ENCODE data around the gene XRN1. TPM values are rescaled to one million over a fixed set of nuclear protein-coding genes. Genes with fewer than 3 reads are reported as not detected.

Gene XRN1
- total RNA-seq, 1 donor, result 57.5 TPM

- no peaks in the 10 kb centered on the region for H3K79me2 ChIP-seq (ENCODE audit: insufficient read depth, low read length)
- peak; percentile 58 for DNase-seq (ENCODE audit: insufficient read length, low spot score, missing footprints)
- no peaks in the 10 kb centered on the region for H3K36me3 ChIP-seq (ENCODE audit: insufficient read depth, low read length)
- no peaks in the 10 kb centered on the region for H3K27me3 ChIP-seq (ENCODE audit: insufficient read depth, low read length)
- TF ChIP-seq CTCF (IDR thresholded peaks at IDR 0.05; ENCODE audit: extremely low read depth, low read depth, low read length), result no peak
- no peak overlapping the region for H3K4me3 ChIP-seq (ENCODE audit: insufficient read depth, low read length)
- H3K4me2 ChIP-seq (ENCODE audit: insufficient read depth, low read length), result no peak overlapping the region
- H3K4me1 ChIP-seq (ENCODE audit: insufficient read depth, low read length), result peaks cover 11% of the 10 kb centered on the region
- H4K20me1 ChIP-seq (ENCODE audit: insufficient read depth, low read length), result no peaks in the 10 kb centered on the region
- no peak overlapping the region for H2AFZ ChIP-seq (ENCODE audit: low read length)
- no peaks in the 10 kb centered on the region for H3K9me3 ChIP-seq (ENCODE audit: low read depth, low read length)
- H3K27ac ChIP-seq (ENCODE audit: low read depth, low read length), result no peak overlapping the region
Observed at GRCh38 chr3:142270407-142270806, 177.4 kb downstream of the XRN1 start.

- Histone ChIP-seq H3K36me3 (ENCODE audit: insufficient read depth, low read length) (no peaks in the 10 kb centered on the region), H3K4me1 (ENCODE audit: insufficient read depth, low read length) (peaks cover 5% of the 10 kb centered on the region), H3K9me3 (ENCODE audit: low read depth, low read length) (no peaks in the 10 kb centered on the region), H3K27ac (ENCODE audit: low read depth, low read length) (no peak overlapping the region), H3K4me3 (ENCODE audit: insufficient read depth, low read length) (no peak overlapping the region), H4K20me1 (ENCODE audit: insufficient read depth, low read length) (no peaks in the 10 kb centered on the region), H2AFZ (ENCODE audit: low read length) (no peak overlapping the region), H3K79me2 (ENCODE audit: insufficient read depth, low read length) (no peaks in the 10 kb centered on the region), H3K27me3 (ENCODE audit: insufficient read depth, low read length) (no peaks in the 10 kb centered on the region), H3K4me2 (ENCODE audit: insufficient read depth, low read length) (no peak overlapping the region)
- no peak for DNase-seq (ENCODE audit: insufficient read length, low spot score, missing footprints)
- no peak for TF ChIP-seq CTCF (IDR thresholded peaks at IDR 0.05; ENCODE audit: extremely low read depth, low read depth, low read length)
Observed at GRCh38 chr3:142269767-142270166, 178.1 kb downstream of the XRN1 start.

DNA sequence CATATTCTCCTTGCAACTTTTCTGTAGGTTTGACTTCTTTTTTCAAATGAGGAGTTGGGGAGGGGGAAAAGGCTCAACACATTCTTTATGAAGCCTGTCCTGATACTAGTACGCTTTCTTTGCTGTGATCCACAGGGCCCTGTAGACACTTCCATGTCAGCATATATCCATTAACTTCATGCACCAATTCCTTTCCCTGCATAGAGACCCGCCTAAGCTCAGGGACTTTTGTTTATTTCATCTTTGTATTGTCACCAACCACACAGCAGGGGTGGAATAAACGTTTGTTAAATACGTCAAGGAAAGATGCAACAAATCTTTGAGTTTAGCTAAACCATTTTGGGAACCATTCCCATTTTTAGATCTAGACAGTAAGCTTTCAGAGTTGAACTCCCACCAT, 179.4 kb downstream of the XRN1 start:
- Histone ChIP-seq H3K27me3 (ENCODE audit: insufficient read depth, low read length) (no peaks in the 10 kb centered on the region), H3K27ac (ENCODE audit: low read depth, low read length) (no peak overlapping the region), H3K79me2 (ENCODE audit: insufficient read depth, low read length) (no peaks in the 10 kb centered on the region), H3K36me3 (ENCODE audit: insufficient read depth, low read length) (no peaks in the 10 kb centered on the region), H3K4me3 (ENCODE audit: insufficient read depth, low read length) (no peak overlapping the region), H2AFZ (ENCODE audit: low read length) (no peak overlapping the region), H3K4me2 (ENCODE audit: insufficient read depth, low read length) (no peak overlapping the region), H3K4me1 (ENCODE audit: insufficient read depth, low read length) (peaks cover 5% of the 10 kb centered on the region), H3K9me3 (ENCODE audit: low read depth, low read length) (no peaks in the 10 kb centered on the region), H4K20me1 (ENCODE audit: insufficient read depth, low read length) (no peaks in the 10 kb centered on the region)
- no peak for TF ChIP-seq CTCF (IDR thresholded peaks at IDR 0.05; ENCODE audit: extremely low read depth, low read depth, low read length)
- DNase-seq (ENCODE audit: insufficient read length, low spot score, missing footprints), result no peak

GRCh38 chr3:142267269-142267668, 180.6 kb downstream of the XRN1 start:
- no peaks in the 10 kb centered on the region for H3K36me3 ChIP-seq (ENCODE audit: insufficient read depth, low read length)
- no peak overlapping the region for H3K27ac ChIP-seq (ENCODE audit: low read depth, low read length)
- TF ChIP-seq CTCF (IDR thresholded peaks at IDR 0.05; ENCODE audit: extremely low read depth, low read depth, low read length), result no peak
- no peak overlapping the region for H3K4me3 ChIP-seq (ENCODE audit: insufficient read depth, low read length)
- no peaks in the 10 kb centered on the region for H4K20me1 ChIP-seq (ENCODE audit: insufficient read depth, low read length)
- no peak overlapping the region for H2AFZ ChIP-seq (ENCODE audit: low read length)
- no peaks in the 10 kb centered on the region for H3K27me3 ChIP-seq (ENCODE audit: insufficient read depth, low read length)
- no peaks in the 10 kb centered on the region for H3K9me3 ChIP-seq (ENCODE audit: low read depth, low read length)
- H3K4me1 ChIP-seq (ENCODE audit: insufficient read depth, low read length), result no peaks in the 10 kb centered on the region
- DNase-seq (ENCODE audit: insufficient read length, low spot score, missing footprints), result no peak
- H3K79me2 ChIP-seq (ENCODE audit: insufficient read depth, low read length), result no peaks in the 10 kb centered on the region
- H3K4me2 ChIP-seq (ENCODE audit: insufficient read depth, low read length), result no peak overlapping the region

Measured in osteoblast (primary cell).